Ascending aorta (tissue), 2 donors: ENCODE results near the gene PCDHA6. TPM values are rescaled to one million over a fixed set of nuclear protein-coding genes. Genes with fewer than 3 reads are reported as not detected.
"Not testable (repeated sequence)": the region's sequence is repeated elsewhere in the genome, so short reads cannot be mapped to it uniquely, and the experiment has no call there.

Experiments
- DNase-seq, 2 donors: peaks; one replicate each; pipeline ENCODE4 v3.0.0-alpha.2; 2019; ENCODE audit warnings: low spot score in 2 of 2
- H3K27ac ChIP-seq, 2 donors: fragments of 200-600 bp; sonication (generic); one replicate each; pipeline ENCODE4 v1.5.1; 2016 to 2017; ENCODE audit warnings: mild to moderate bottlenecking in 1 of 2
- H3K27me3 ChIP-seq: fragments of 200-600 bp; sonication (generic); one replicate; pipeline ENCODE4 v1.5.1; 2017
- H3K36me3 ChIP-seq, 2 donors: fragments of 200-600 bp; sonication (generic); one replicate each; pipeline ENCODE4 v1.5.1; 2016
- H3K4me1 ChIP-seq, 2 donors: fragments of 200-600 bp; sonication (generic); one replicate each; pipeline ENCODE4 v1.5.1; 2016 to 2017; ENCODE audit warnings: mild to moderate bottlenecking in 1 of 2
- H3K4me3 ChIP-seq, 2 donors: fragments of 200-600 bp; sonication (generic); one replicate each; pipeline ENCODE4 v1.5.1; 2016 to 2017; ENCODE audit warnings: mild to moderate bottlenecking in 1 of 2
- H3K9me3 ChIP-seq, 2 donors: fragments of 200-600 bp; sonication (generic); one replicate each; pipeline ENCODE4 v1.5.1; 2016
- intact Hi-C: fragments of 100-400 bp; cut with DNase I; formaldehyde crosslinking; loops from one replicate; pipeline ENCODE4 v1.15.1; 2023
- total RNA-seq: library from RNA; depleted of rRNA; stranded (reverse); fragments of >200 nt; gene quantifications from one replicate; pipeline ENCODE4 v1.1.0, GENCODE V29; 2016
- TF ChIP-seq, protein P1 (sequence below), 3 experiments: fragments of 200-600 bp in 2 of 3; fragments of 450-650 bp in 1 of 3; sonication (generic) in 2 of 3; IDR thresholded peaks; one replicate each; pipeline ENCODE4 v1.5.1; 2016 to 2019; ENCODE audit warnings: antibody characterized with exemption in 3 of 3, mild to moderate bottlenecking in 1 of 3, moderate library complexity in 1 of 3

Gene PCDHA6
- total RNA-seq, 1 donor from 2014 or later = not detected

DNA sequence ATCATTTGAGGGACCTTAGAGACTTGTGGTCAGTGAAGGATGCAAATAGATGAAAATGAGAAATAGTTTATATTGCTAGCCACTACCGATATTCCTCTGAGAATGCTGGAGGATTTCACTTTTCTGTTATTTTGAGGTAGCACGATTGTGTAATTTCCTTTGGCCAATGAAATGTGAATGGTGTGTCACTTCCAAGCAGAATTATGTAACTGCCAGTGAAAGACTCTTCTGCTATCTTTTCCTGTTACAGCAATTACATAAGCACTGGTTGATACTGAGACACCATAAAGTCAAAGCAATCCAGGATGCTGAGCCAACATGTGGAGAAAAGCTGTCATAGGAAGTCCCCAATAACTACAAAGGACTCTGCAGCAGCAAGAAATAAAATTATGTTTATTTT lies 36.7 kb upstream of the PCDHA6 start:
- TF ChIP-seq, protein P1, sequence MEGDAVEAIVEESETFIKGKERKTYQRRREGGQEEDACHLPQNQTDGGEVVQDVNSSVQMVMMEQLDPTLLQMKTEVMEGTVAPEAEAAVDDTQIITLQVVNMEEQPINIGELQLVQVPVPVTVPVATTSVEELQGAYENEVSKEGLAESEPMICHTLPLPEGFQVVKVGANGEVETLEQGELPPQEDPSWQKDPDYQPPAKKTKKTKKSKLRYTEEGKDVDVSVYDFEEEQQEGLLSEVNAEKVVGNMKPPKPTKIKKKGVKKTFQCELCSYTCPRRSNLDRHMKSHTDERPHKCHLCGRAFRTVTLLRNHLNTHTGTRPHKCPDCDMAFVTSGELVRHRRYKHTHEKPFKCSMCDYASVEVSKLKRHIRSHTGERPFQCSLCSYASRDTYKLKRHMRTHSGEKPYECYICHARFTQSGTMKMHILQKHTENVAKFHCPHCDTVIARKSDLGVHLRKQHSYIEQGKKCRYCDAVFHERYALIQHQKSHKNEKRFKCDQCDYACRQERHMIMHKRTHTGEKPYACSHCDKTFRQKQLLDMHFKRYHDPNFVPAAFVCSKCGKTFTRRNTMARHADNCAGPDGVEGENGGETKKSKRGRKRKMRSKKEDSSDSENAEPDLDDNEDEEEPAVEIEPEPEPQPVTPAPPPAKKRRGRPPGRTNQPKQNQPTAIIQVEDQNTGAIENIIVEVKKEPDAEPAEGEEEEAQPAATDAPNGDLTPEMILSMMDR (IDR thresholded peaks at IDR 0.05) = no peak
- peaks cover 16 to 59% of the 10 kb centered on the region in 2 donors for H3K9me3 ChIP-seq
- intact Hi-C loops = no loop called here
- H3K27ac ChIP-seq = no peak overlapping the region
- no peaks in the 10 kb centered on the region for H3K27me3 ChIP-seq
- H3K4me1 ChIP-seq = no peaks in the 10 kb centered on the region
- no peak overlapping the region for H3K4me3 ChIP-seq
- no peak for DNase-seq
- no peaks in the 10 kb centered on the region for H3K36me3 ChIP-seq

DNA sequence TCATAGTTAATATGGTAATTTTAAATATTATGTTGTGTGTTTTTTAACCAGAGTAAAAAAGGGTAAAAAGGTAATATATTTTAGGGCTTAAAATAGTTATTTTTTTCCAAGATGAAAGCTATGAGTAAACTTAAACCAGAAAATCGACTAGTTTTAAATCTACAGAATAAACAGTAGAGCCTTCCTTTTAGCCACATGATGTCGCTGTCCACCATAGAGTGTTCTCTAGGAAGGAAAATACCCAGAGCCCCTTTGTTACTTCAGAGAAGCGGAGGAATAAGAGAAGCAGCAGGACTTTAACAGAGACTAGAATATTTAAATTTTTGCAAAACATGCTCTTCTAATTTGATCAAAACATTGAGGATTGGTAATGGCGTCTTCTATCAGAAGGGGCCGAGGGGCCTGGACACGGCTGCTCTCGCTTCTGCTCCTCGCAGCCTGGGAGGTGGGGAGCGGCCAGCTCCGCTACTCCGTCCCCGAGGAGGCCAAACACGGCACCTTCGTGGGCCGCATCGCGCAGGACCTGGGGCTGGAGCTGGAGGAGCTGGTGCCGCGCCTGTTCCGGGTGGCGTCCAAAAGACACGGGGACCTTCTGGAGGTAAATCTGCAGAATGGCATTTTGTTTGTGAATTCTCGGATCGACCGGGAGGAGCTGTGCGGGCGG lies 33.0 kb upstream of the PCDHA6 start, which contains the start of gene PCDHA2:
Gene PCDHA2, plus strand, starts transcription at position 258 of the 664 bp plus-strand sequence.
- TF ChIP-seq, protein P1 (IDR thresholded peaks at IDR 0.05) = no peak
- no peak for DNase-seq
- Histone ChIP-seq H3K27ac (no peak within 1 kb of the TSS), H3K4me3 (no peak within 1 kb of the TSS), H3K9me3 (peaks cover 0 to 44% of the 10 kb centered on the region in 2 donors), H3K27me3 (no peaks in the 10 kb centered on the region), H3K4me1 (no peaks in the 10 kb centered on the region), H3K36me3 (no peaks in the 10 kb centered on the region)
- intact Hi-C loops = no loop called here

DNA sequence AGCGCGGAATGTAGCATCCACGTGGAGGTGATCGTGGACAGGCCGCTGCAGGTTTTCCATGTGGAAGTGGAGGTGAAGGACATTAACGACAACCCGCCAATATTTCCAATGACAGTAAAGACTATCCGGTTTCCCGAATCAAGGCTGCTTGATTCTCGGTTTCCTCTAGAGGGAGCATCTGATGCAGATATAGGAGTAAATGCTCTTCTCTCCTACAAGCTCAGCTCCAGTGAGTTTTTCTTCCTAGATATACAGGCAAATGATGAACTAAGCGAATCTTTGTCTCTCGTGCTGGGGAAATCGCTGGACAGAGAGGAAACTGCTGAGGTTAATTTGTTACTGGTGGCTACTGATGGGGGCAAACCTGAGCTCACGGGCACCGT lies 32.5 kb upstream of the PCDHA6 start:
- no peak overlapping the region for H3K27ac ChIP-seq
- intact Hi-C loops = no loop called here
- H3K4me3 ChIP-seq = no peak overlapping the region
- H3K9me3 ChIP-seq = peaks cover 0 to 44% of the 10 kb centered on the region in 2 donors
- H3K4me1 ChIP-seq = no peaks in the 10 kb centered on the region
- DNase-seq = no peak
- TF ChIP-seq, protein P1 (IDR thresholded peaks at IDR 0.05) = no peak
- H3K27me3 ChIP-seq = no peaks in the 10 kb centered on the region
- no peaks in the 10 kb centered on the region for H3K36me3 ChIP-seq

DNA sequence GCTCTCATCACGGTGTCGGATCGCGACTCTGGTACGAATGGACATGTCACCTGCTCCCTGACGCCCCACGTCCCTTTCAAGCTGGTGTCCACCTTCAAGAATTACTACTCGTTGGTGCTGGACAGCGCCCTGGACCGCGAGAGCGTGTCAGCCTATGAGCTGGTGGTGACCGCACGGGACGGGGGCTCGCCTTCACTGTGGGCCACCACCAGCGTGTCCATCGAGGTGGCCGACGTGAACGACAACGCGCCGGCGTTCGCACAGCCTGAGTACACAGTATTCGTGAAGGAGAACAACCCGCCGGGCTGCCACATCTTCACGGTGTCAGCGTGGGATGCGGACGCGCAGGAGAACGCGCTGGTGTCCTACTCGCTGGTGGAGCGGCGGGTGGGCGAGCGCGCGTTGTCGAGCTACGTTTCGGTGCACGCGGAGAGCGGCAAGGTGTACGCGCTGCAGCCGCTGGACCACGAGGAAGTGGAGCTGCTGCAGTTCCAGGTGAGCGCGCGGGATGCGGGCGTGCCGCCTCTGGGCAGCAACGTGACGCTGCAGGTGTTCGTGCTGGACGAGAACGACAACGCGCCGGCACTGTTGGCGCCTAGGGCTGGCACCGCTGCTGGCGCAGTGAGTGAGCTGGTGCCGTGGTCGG lies 31.6 kb upstream of the PCDHA6 start:
- peaks cover 0 to 44% of the 10 kb centered on the region in 2 donors for H3K9me3 ChIP-seq
- not testable (repeated sequence) for H3K27ac ChIP-seq

DNA sequence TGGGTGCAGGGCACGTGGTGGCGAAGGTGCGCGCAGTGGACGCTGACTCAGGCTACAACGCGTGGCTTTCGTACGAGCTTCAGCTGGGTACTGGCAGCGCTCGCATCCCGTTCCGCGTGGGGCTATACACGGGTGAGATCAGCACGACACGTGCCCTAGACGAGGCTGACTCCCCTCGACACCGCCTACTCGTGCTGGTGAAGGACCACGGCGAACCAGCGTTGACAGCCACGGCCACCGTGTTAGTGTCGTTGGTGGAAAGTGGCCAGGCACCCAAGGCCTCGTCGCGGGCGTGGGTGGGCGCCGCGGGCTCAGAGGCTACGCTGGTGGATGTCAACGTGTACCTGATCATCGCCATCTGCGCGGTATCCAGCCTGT lies 31.1 kb upstream of the PCDHA6 start:
- no peak for DNase-seq
- H3K27me3 ChIP-seq = no peaks in the 10 kb centered on the region

More for the DNA sequence above, 31.6 kb upstream of the PCDHA6 start:
- H3K27me3 ChIP-seq, DNase-seq, intact Hi-C loops, H3K36me3 ChIP-seq, H3K4me3 ChIP-seq, H3K4me1 ChIP-seq: not testable (repeated sequence)

More for the DNA sequence above, 31.1 kb upstream of the PCDHA6 start:
- intact Hi-C loops = no loop called here
- Histone ChIP-seq H3K4me1 (no peaks in the 10 kb centered on the region), H3K36me3 (no peaks in the 10 kb centered on the region), H3K27ac (no peak overlapping the region), H3K4me3 (no peak overlapping the region), H3K9me3 (peaks cover 0 to 45% of the 10 kb centered on the region in 2 donors)
- TF ChIP-seq, protein P1 (IDR thresholded peaks at IDR 0.05) = no peak
